ENCODE results near the gene ZNF407. TPM values are rescaled to one million over a fixed set of nuclear protein-coding genes. Genes with fewer than 3 reads are reported as not detected.

The ZNF407 gene
- total and polyA plus RNA-seq, 9 donors: 5.3 to 22.3 (median 18.7) TPM

- H3K27me3 ChIP-seq: no peaks in the 10 kb centered on the region
- no peak overlapping the region for H3K4me3 ChIP-seq
- no peaks in the 10 kb centered on the region for H3K9me3 ChIP-seq
- no peak for DNase-seq
- H3K27ac ChIP-seq: no peak overlapping the region
- whole genome bisulfite sequencing, 3 donors: 78 to 83% (median 81%) methylated on average over 8 of the region's 8 CpGs
- H3K4me1 ChIP-seq (ENCODE audit: insufficient read depth): no peaks in the 10 kb centered on the region
- no peak for TF ChIP-seq POLR2A (IDR thresholded peaks at IDR 0.05)
- no peak for TF ChIP-seq CTCF (IDR thresholded peaks at IDR 0.05)
- TF ChIP-seq EP300 (IDR thresholded peaks at IDR 0.05): no peak
- intact Hi-C loops (cut with DNase I): no loop called here
- no peaks in the 10 kb centered on the region for H3K36me3 ChIP-seq
These were observed 10.2 kb upstream of the ZNF407 start for GRCh38 chr18:74587441-74587840.

- TF ChIP-seq POLR2A (IDR thresholded peaks at IDR 0.05) (no peak), CTCF (IDR thresholded peaks at IDR 0.05) (no peak), EP300 (IDR thresholded peaks at IDR 0.05) (no peak)
- no peaks in the 10 kb centered on the region for H3K9me3 ChIP-seq
- H3K36me3 ChIP-seq: no peaks in the 10 kb centered on the region
- DNase-seq: no peak
- WGBS, 3 donors: 69 to 75% (median 73%) methylated on average over 6 of the region's 6 CpGs
- no peaks in the 10 kb centered on the region for H3K4me1 ChIP-seq (ENCODE audit: insufficient read depth)
- H3K4me3 ChIP-seq: no peak overlapping the region
- no peaks in the 10 kb centered on the region for H3K27me3 ChIP-seq
- H3K27ac ChIP-seq: no peak overlapping the region
- intact Hi-C loops (cut with DNase I): no loop called here
These were observed 8.6 kb upstream of the ZNF407 start for GRCh38 chr18:74589021-74589420.

GRCh38 chr18:74589811-74590210, 7.9 kb upstream of the ZNF407 start:
- WGBS, 3 donors: 77 to 86% (median 83%) methylated on average over 3 of the region's 3 CpGs
- TF ChIP-seq EP300 (IDR thresholded peaks at IDR 0.05): no peak
- no peak for TF ChIP-seq CTCF (IDR thresholded peaks at IDR 0.05)
- TF ChIP-seq POLR2A (IDR thresholded peaks at IDR 0.05): no peak
- no peaks in the 10 kb centered on the region for H3K36me3 ChIP-seq
- H3K9me3 ChIP-seq: no peaks in the 10 kb centered on the region
- H3K27ac ChIP-seq: no peak overlapping the region
- no peak for DNase-seq
- intact Hi-C loops (cut with DNase I): no loop called here
- no peak overlapping the region for H3K4me3 ChIP-seq
- no peaks in the 10 kb centered on the region for H3K4me1 ChIP-seq (ENCODE audit: insufficient read depth)
- no peaks in the 10 kb centered on the region for H3K27me3 ChIP-seq

GRCh38 chr18:74590671-74591070, 7.0 kb upstream of the ZNF407 start:
- Histone ChIP-seq H3K4me1 (ENCODE audit: insufficient read depth) (no peaks in the 10 kb centered on the region), H3K27ac (no peak overlapping the region), H3K4me3 (no peak overlapping the region), H3K27me3 (no peaks in the 10 kb centered on the region), H3K36me3 (no peaks in the 10 kb centered on the region), H3K9me3 (no peaks in the 10 kb centered on the region)
- no peak for TF ChIP-seq EP300 (IDR thresholded peaks at IDR 0.05)
- WGBS, 3 donors: 24 to 32% (median 29%) methylated on average over 1 of the region's 1 CpG
- DNase-seq: no peak
- intact Hi-C loops (cut with DNase I): no loop called here

GRCh38 chr18:74595431-74595830, 2.2 kb upstream of the ZNF407 start:
- Histone ChIP-seq H3K4me3 (no peak overlapping the region), H3K4me1 (ENCODE audit: insufficient read depth) (peaks cover 6% of the 10 kb centered on the region), H3K27ac (no peak overlapping the region), H3K36me3 (no peaks in the 10 kb centered on the region), H3K27me3 (no peaks in the 10 kb centered on the region), H3K9me3 (no peaks in the 10 kb centered on the region)
- TF ChIP-seq EP300 (IDR thresholded peaks at IDR 0.05) (no peak), CTCF (IDR thresholded peaks at IDR 0.05) (no peak), POLR2A (IDR thresholded peaks at IDR 0.05) (no peak)
- intact Hi-C loops (cut with DNase I): no loop called here
- no peak for DNase-seq
